ENCODE results near the gene FIP1L1. TPM values are rescaled to one million over a fixed set of nuclear protein-coding genes. Genes with fewer than 3 reads are reported as not detected.
"Not testable (repeated sequence)": the region's sequence is repeated elsewhere in the genome, so short reads cannot be mapped to it uniquely, and the experiment has no call there.

The FIP1L1 gene
- 56.8 TPM for total RNA-seq (ENCODE audit: unreplicated experiment)
- long read RNA-seq, partial matches to known transcripts = 0 of 33 reads
- long read RNA-seq, other reads (novel, unspliced or antisense) = 26 of 33 reads

GRCh38 chr4:53377319-53378170 lies at the start of gene FIP1L1:
Gene FIP1L1 (plus strand): TSS chr4:53377641. CDS start chr4:53377839, 198 bp downstream.
- H3K27ac Mint-ChIP-seq (ENCODE audit: unreplicated experiment) = peak within 1 kb of the TSS; percentile 92
- H3K27me3 Mint-ChIP-seq (ENCODE audit: unreplicated experiment) = peaks cover 4% of the 10 kb centered on the region
- H3K36me3 Mint-ChIP-seq (ENCODE audit: unreplicated experiment) = no peaks in the 10 kb centered on the region
- no peak for TF ChIP-seq CTCF (IDR thresholded peaks at IDR 0.05; ENCODE audit: partially characterized antibody, unreplicated experiment)
- peaks cover 2% of the 10 kb centered on the region for H3K4me1 Mint-ChIP-seq (ENCODE audit: low read depth, unreplicated experiment)
- H3K4me3 Mint-ChIP-seq (ENCODE audit: unreplicated experiment) = peak within 1 kb of the TSS; percentile 99
- H3K9me3 Mint-ChIP-seq (ENCODE audit: unreplicated experiment) = peaks cover 7% of the 10 kb centered on the region
- peak; percentile 96 for DNase-seq

GRCh38 chr4:53334916-53335315 lies 42.5 kb upstream of the FIP1L1 start:
- H3K4me1 Mint-ChIP-seq (ENCODE audit: low read depth, unreplicated experiment); DNase-seq; H3K27me3 Mint-ChIP-seq (ENCODE audit: unreplicated experiment); H3K9me3 Mint-ChIP-seq (ENCODE audit: unreplicated experiment); H3K4me3 Mint-ChIP-seq (ENCODE audit: unreplicated experiment); H3K36me3 Mint-ChIP-seq (ENCODE audit: unreplicated experiment); H3K27ac Mint-ChIP-seq (ENCODE audit: unreplicated experiment): not testable (repeated sequence)

GRCh38 chr4:53340145-53340544 lies 37.3 kb upstream of the FIP1L1 start:
- not testable (repeated sequence) for H3K36me3 Mint-ChIP-seq (ENCODE audit: unreplicated experiment); DNase-seq; H3K27me3 Mint-ChIP-seq (ENCODE audit: unreplicated experiment); H3K9me3 Mint-ChIP-seq (ENCODE audit: unreplicated experiment); H3K4me1 Mint-ChIP-seq (ENCODE audit: low read depth, unreplicated experiment); H3K4me3 Mint-ChIP-seq (ENCODE audit: unreplicated experiment); H3K27ac Mint-ChIP-seq (ENCODE audit: unreplicated experiment)

GRCh38 chr4:53346392-53346791 lies 31.0 kb upstream of the FIP1L1 start:
- not testable (repeated sequence) for H3K4me3 Mint-ChIP-seq (ENCODE audit: unreplicated experiment); DNase-seq; H3K27me3 Mint-ChIP-seq (ENCODE audit: unreplicated experiment); H3K4me1 Mint-ChIP-seq (ENCODE audit: low read depth, unreplicated experiment); H3K36me3 Mint-ChIP-seq (ENCODE audit: unreplicated experiment); H3K9me3 Mint-ChIP-seq (ENCODE audit: unreplicated experiment); H3K27ac Mint-ChIP-seq (ENCODE audit: unreplicated experiment)

GRCh38 chr4:53346920-53347852 lies 30.3 kb upstream of the FIP1L1 start:
- no peak overlapping the region for H3K4me3 Mint-ChIP-seq (ENCODE audit: unreplicated experiment)

More at GRCh38 chr4:53346920-53347852, 30.3 kb upstream of the FIP1L1 start:
- H3K36me3 Mint-ChIP-seq (ENCODE audit: unreplicated experiment) = peaks cover 5% of the 10 kb centered on the region
- no peak for TF ChIP-seq CTCF (IDR thresholded peaks at IDR 0.05; ENCODE audit: partially characterized antibody, unreplicated experiment)
- DNase-seq = no peak
- no peaks in the 10 kb centered on the region for H3K27me3 Mint-ChIP-seq (ENCODE audit: unreplicated experiment)
- peaks cover 2% of the 10 kb centered on the region for H3K9me3 Mint-ChIP-seq (ENCODE audit: unreplicated experiment)
- no peaks in the 10 kb centered on the region for H3K4me1 Mint-ChIP-seq (ENCODE audit: low read depth, unreplicated experiment)
- no peak overlapping the region for H3K27ac Mint-ChIP-seq (ENCODE audit: unreplicated experiment)
